HG02938 (cell line): ENCODE measurements around the gene CSNK1G1.

Experiments
- ATAC-seq: cut with Tn5 transposase; IDR thresholded peaks from one replicate; pipeline ENCODE4 v1.9.1; 2021; ENCODE audit warnings: mild to moderate bottlenecking, moderate library complexity; ENCODE audit not compliant: unreplicated experiment

Gene CSNK1G1

DNA sequence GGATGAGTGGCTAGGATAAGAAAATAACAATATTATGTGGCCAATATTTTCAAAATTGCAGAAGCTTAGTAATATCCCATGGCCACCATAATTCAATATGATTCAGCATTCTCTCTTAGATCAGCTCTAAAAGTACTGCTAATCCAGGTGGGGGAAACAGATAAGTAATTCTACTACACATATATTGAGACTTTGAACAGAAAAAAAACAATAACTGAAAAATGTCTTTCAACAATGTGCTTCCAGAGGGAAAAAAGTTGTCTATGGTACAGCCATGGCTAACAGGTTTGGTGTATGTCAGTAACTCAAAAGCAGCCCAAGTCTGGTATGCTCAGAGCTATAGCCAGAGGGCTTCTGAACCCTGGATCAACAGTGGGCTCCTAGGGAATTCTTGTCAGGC is 150.8 kb downstream of the CSNK1G1 start:
- ATAC-seq = no peak

- no peak for ATAC-seq
Measured at GRCh38 chr15:64197425-64197824, 158.5 kb downstream of the CSNK1G1 start.

GRCh38 chr15:64193971-64194370 is 162.0 kb downstream of the CSNK1G1 start:
- no peak for ATAC-seq

- no peak for ATAC-seq
Measured at GRCh38 chr15:64191971-64192830, 163.8 kb downstream of the CSNK1G1 start.

DNA sequence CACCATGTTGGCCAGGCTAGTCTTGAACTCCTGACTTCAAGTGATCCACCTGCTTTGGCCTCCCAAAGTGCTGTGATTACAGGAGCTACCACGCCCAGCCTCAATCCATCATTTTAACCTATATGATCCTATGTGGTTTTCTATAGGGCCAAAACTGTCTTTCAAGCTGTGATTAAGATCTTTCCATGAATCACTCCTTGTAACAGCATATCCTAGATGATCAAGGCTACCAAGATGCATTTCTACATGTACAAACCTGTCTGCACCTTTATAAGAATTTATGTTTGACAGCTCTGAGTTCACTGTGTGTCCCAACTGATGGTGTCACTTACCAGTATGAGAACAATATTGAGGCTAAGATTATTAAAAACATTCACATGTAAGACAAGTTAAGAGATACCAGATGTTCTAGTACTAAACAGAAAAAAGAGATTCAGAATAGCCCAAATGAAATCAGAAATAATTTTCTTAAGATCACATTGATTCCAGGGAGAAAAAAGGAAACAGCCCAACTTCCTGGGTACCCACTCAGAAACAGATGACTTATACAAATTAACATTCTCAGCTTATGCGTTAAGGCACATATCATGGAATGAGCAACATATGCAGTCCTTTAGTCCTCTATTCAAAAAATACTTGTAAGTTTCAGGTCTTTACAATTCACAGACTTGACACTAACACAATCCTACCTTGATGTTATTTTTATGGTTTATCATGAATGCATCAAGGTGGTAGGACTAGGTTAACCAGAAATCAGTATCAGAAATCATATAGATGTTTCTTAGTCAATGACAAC is 168.4 kb downstream of the CSNK1G1 start:
- ATAC-seq = no peak

DNA sequence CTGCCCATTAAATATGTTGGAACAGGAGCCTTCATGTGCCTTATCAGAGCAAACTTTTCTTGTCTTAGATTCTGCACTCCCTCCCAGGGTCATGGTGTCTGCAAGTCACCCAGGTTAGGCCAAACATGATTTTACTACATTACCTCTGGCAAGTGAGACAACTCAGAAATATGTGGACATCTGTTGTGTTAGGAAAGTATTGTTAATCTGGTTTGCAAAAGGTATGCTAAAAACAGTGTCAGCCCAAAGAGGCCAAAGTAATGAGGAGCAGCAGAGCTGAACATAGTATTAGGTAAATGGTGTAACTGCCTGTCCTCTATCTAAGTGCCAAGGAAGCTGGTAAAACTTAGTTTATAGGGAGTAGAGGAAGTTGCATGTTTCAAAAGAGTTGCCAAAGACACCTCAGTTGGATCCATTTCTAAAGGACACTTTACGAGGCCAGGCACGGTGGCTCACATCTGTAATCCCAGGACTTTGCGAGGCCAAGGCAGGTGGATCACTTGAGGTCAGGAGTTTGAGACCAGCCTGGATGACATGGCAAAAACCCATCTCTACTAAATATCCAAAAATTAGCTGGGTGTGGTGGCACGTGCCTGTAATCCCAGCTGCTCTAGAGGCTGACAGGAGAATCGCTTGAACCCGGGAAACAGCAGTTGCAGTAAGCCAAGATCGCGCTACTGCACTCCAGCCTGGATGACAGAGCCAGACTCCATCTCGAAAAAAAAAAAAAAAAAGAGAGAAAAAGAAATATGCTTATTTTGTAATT is 170.6 kb downstream of the CSNK1G1 start:
- no peak for ATAC-seq

GRCh38 chr15:64182859-64183370 is 173.1 kb downstream of the CSNK1G1 start:
- ATAC-seq = no peak

DNA sequence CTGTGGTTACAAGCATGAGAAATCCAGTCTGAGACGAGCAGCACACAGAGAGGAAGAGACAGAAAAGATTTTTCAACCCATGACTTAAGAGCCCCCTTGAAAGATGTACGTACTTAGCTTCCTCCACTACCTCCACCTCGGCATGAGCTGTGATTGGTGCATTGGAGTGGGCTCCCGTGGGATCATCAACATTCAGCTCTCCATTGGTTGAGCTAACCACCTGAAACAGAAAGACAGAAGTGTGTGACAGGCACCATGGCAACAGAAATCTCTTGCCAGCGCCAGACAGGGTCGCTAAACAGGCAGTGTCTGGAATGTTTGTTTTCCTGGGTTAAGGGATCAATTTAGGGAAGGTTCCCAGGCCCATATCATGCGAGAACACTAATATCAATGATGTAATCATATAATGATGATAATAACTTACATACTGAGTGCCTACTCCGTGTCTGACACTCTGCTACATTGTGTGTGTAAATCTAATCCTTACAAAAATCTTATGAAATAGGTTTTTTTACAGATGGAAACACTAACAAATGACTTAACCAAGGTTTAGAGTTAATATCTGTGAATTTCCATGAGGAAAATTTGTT is 175.6 kb downstream of the CSNK1G1 start:
- no peak for ATAC-seq

GRCh38 chr15:64166102-64166890 is 189.7 kb downstream of the CSNK1G1 start:
- ATAC-seq = no peak

GRCh38 chr15:64164436-64164835 is 191.5 kb downstream of the CSNK1G1 start:
- ATAC-seq = no peak

DNA sequence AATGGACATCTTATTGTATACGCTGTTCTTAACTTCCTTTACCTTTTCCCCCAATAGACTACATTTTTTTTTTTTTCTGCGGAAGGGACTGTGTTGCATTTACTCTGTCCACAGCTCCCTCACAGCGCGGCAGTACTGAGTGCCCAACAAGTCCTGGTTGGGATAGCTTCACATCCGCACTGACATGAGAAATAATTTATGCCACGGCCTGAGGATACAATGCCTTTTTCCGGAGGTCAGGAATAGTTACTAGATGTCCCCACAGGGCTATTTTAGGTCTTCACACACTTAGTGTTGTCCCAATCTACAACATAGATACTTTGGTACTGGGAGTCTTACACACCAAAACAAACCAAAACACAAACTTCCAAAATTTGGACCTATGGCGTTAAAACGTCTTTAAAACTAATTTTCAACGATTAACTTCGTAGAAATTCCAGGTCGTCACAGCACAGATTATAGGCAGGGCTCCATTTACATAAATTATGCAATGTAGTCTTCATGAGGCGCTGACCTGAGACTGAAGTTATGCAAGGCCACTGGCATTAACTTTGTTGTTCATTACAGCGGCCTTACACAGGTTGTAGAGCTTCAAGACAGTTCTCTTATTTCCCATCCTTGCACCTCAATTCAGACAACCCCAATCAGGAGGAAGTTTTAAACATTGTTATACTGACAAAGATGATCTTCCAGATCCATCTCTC is 192.2 kb downstream of the CSNK1G1 start:
- no peak for ATAC-seq

DNA sequence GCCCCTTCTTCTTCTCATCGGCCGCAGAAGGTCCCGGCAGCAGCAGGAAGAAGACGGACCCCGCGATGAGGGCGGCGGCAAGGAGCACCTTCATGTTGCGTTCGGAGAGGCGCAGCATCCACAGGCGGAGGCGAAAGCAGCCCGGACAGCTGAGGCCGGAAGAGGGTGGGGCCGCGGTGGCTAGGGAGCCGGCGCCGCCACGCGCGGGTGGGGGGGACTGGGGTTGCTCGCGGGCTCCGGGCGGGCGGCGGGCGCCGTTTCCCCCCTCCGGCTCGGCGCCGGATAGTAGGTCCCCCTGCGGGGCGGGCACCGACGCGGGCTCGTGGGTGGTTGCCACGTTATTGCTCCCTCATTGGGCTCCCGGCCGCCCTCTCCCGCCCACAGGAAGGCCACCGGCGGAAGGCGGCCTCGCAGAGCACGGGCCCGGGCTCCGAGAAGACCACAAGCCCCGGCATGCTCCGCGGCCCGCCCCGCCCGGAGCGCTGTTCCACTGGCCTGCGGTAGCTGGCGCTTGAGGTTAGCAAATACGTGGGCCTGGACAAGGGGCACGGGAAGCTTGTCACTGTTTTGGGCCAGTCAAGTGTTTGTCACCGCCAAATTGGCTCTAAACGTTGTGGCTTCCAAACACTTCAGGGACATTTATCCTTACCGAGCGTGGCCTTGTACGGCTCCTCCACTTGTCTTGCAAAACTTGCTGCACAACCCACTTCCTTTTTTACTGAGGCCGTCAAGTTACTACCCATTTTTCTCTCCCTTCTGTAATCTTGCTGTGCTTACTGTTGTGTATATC is 192.9 kb downstream of the CSNK1G1 start, which contains the start of gene PPIB:
TSS of gene PPIB (minus strand) at position 154 of the 790 bp plus-strand sequence. CDS start at position 118, 36 bp downstream.
- ATAC-seq = peak; percentile 84

- peak; percentile 18 for ATAC-seq
Measured at GRCh38 chr15:64162478-64162868, 193.5 kb downstream of the CSNK1G1 start.

DNA sequence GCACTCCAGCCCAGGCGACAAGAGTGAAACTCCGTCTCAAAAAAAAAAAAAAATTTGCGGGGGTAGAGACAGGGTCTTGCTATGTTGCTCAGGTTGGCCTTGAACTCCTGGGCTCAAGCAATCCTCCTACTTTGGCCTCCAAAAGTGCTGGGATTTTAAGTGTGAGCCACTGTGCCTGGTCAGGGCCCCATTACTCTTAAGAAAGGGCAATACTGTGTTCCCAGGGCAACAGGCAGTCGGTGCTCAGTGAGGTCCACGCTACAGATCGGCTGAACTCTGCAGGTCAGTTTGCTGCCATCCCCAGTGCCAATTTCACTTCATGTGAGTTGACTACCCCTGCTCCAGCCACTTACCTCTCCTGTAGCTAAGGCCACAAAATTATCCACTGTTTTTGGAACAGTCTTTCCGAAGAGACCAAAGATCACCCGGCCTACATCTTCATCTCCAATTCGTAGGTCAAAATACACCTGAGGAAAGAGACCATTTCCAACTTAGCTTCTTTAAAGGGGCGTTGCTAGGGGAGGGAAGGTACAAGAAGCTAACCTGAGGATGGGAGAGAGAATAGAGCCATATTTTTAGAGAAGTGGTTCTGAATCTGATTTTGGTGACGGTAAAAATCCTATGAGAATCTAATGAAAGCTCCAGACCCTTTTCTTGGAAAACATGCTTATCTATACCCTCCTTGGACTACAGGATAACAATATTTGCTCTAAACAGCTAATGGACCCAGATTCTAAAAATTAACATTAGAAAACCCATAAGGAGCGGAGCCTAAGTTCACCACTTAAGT is 194.1 kb downstream of the CSNK1G1 start:
- no peak for ATAC-seq

DNA sequence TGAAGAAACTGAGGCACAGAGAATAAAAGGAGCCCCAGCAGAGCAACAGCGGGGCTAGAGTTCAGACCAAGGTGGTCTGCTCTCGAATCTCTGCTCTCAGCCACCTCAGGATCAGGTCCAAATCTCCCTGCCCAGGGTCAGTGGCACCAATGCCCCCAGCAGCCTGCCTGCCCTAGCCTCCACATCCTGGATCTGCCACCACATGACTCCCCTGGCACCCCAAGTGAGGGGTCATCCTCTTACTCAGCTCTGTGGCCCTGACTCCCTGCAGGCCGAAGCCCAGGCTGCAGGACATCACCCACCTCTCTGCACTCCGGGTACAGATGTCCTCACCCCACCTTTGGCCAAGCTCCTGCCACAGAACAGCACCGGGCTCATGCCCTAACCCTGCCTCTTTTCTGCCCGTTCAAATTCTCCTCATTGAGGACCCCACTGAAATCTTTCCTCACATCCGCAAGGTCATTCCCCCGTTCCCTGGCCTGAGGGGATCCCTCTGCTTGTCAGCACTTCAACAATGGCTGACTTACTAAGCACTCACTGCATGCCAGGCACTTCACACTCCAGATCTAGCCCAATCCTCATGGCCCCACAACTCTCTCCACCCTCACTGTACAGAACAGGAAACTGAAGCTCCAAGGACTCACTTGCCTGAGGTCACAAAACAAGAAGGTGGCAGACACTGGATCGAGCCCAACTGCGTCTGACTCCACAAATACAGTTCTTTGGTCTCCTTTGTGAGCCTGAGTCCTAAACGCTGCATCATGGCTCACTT is 197.4 kb downstream of the CSNK1G1 start:
- no peak for ATAC-seq

- no peak for ATAC-seq
Measured at GRCh38 chr15:64157599-64158125, 198.3 kb downstream of the CSNK1G1 start.
